ENCODE data around the gene NECTIN1.

Gene NECTIN1

DNA sequence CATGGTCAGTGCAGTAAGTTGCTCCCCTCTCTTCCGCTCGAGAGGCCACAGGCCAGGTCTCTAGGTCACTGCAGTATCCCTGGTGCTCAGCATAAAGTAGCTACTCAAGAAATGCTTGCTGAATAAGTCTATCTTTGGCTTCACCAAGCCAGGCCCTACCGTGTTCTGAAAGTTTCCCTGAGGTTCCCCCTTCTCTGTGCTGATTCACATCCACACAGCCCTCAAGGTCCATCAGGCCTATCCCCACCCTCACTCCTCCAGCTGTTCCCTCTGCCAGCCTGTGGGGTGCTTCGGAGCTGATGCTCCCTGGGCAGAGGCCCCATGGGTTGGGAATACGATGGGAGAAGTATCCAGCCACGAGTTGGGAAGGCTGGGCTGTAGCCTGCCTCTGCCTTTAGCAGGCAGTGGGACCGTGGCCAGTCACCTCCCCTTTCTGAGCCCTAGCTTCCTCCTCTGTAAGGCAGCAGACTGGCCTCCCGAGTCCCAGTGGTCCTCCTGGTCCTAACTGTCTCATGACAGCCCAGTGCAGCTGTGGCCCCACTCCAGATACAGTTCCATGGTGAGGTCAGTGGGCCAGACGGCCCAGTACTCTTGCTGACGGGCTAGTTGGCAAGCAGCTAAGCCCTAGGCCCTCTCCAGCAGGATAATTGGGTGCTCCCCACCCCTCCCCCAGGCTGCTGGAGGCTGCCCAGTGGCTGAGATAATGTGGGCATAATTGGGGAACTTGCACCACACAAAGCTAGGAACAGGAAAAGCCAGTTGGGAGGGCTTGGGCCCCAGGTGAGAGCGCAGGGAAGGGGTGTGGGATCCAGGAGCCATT lies 48.2 kb downstream of the NECTIN1 start:
- DNase-seq (ENCODE audit: extremely low spot score, insufficient read length, low read depth), result no peak
- FAIRE-seq, result no peak

DNA sequence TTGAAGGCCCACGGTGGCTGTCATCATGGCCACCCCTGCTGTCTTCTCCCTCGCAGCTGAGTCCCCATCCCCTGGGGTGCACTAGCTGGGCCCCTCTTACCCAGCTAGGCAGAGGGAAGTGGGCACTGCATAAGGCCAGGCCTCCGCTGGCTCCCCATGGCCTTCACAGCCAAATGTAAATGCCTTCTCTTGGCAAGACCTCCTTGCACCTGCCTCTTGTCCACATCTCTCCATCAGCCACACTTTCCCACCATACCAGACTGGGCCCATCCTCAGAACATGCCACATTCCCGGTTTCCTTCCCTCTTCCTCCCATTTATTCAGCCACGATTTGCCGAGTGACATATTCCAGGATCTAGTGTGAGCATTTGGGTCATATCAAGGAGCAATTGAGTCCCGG lies 49.7 kb downstream of the NECTIN1 start:
- FAIRE-seq (no peak), DNase-seq (ENCODE audit: extremely low spot score, insufficient read length, low read depth) (no peak)

DNA sequence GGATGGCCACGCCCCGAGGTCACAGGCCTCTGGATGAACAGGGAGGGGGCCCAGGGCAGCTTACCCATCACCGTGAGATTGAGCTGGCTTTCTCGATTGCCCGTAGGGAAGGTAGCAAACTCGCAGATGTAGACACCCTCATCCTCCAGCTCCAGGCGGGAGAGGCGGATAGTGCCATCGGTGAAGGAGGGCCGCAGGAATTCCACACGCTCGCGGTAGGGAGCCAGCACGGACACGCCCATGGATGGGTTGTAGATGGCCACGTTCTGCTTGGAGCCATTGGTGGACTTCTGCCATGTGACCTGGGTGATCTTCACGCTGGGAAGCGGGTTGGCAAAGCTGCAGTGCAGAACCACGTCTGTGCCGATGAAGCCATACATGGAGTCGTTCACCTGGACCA lies 50.6 kb downstream of the NECTIN1 start:
- DNase-seq (ENCODE audit: extremely low spot score, insufficient read length, low read depth), result no peak
- FAIRE-seq, result no peak

DNA sequence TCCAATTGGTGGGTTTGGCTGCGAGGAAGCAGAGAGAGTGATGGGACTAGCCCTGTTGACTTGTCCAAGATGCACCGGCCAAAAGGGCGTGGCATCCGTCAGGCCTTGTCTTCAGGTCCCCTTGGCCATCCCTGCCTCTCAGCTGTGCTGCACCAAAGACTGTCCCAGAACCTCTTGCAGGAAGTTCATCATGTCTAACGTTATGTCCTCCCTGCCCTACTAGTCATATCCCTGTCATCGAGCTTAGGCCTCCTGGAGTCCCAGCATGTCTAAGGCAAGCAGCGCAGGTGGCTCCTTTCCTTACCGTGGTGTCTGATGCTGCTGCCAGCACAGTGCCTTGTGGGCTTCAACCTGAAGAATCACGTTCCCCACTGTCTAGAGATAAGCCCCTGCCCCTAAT lies 51.2 kb downstream of the NECTIN1 start:
- DNase-seq (ENCODE audit: extremely low spot score, insufficient read length, low read depth) (no peak), FAIRE-seq (no peak)

DNA sequence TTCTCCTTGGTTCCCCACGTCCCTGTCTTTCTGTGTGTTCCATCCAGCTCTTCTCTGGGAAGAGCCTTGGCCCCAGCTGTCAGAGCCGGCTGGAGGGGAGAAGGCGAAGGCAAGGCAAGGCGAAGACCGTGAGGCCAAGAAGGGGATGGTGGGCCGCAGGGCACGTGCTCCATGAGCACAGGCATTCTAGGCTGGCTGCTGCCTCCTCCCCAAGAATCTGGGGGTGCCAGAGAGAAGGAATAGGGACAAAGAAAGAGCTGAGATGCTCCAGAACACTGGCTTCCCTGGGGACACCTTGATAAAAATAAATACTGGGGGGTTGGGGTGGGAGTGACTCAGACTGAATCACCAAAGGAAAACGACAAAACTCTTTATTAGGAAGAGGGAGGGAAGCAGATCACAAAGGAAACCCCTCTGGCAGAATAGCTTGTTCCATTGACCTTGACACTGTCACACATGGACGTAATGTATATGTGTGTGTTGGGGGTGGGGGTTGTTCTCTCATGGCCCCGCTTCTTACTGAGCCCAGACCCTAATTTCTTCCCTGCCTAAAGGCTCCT lies 52.5 kb downstream of the NECTIN1 start:
- no peak for FAIRE-seq

DNA sequence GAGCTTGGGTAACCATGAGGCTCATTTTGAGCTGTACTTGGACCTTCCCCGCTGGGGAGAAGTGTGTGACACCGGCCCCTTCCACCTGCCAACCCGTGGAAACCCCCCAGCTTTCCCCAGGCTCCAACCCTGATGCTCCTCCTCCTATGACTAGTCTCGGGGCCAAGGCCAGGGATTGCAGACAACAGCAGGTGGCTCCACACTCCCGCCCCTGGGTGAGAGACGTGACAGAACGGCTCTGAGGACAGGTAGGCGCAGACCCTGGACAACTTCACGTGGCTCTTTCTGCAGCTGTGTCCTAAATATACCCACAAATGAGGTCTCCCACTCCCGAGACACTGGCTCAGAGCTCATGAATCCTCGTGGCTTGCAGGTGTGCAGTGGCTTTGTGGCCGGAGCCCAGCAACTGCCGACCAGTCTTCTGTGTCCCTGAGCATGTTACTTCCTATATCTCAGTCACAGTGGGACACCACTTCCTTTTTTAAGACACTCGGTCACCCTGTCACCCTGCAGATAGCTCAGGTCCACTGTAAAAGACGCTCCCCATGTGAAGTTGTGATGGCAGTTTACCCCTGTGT lies 55.2 kb downstream of the NECTIN1 start:
- peak; percentile 97 for FAIRE-seq
- DNase-seq (ENCODE audit: extremely low spot score, insufficient read length, low read depth), result peak; percentile 56

More for the DNA sequence above, 52.5 kb downstream of the NECTIN1 start:
- DNase-seq (ENCODE audit: extremely low spot score, insufficient read length, low read depth), result no peak

DNA sequence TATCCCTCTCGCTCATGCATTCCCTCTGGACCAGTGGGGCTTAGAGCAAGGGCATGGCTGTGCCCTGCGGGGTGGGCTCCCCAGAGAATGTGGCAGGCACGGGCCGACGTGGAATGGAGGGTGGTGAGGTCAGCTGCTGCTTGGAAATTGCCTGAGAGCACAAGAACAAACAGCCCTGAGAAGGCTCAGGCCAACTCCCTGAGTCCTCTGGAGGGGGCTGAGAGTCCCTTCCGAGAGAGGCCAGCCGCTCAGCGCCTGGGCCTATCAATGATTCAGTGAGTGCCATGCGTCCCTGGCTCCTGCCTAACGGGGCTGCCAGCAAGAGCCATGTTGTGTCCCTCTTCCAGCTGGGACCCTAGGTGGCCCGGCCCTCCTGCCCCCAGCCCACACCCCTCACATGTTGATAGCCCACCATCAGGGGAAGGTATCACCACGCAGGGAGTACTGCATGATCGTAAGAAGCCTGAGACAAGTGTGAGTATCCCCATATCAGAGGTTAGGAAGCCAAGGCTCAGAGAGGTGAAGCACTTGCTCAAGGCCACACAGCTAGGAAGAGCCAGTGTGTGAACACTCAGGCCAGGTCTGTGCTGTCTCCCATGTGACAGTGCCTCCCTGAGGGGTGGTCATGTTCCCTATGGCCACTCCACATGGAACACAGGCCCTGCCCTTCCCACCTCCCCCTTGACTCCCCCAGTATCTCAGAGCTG lies 55.8 kb downstream of the NECTIN1 start:
- DNase-seq (ENCODE audit: extremely low spot score, insufficient read length, low read depth) (no peak), FAIRE-seq (no peak)

DNA sequence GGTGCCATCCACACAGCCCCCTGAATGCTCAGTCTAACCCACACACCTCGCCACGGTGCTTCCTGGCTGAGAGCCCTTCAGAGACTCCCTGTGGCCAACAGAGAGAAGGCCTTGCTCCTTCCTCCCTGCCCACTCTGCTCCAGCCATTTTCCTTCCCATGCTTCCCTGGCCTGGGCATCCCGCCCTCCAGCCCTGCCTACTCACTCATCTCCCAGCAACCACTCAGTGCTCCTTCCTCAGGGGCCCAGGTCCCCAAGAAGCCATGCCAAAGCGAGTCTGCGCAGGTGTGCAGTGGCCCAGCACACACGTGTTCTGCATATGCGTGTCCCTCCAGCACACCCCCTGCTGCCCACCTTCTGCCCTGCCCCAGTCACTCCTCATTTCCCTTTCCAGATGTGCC lies 56.4 kb downstream of the NECTIN1 start:
- FAIRE-seq (no peak), DNase-seq (ENCODE audit: extremely low spot score, insufficient read length, low read depth) (no peak)

DNA sequence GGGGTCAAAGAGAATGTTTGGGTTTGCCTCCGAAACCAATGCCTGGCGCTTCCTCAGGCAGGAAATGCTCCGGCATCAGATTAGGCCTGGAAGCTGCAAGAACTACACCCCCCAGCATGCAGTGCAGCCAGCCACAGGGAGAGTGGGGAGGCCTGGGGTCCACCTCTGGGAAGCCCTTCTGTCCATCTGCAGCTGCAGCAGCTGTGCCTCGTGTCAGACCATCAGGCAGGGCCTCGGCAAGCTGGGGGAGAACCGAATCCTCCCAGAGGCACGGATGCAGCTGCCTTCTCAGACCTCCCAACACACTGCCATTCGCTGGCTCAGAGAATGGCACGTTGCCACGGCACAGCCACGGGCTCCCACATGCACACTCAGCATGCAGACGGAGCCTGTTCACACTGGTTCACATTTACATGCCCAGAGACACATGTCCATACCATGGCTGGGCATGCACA lies 57.4 kb downstream of the NECTIN1 start:
- no peak for FAIRE-seq
- DNase-seq (ENCODE audit: extremely low spot score, insufficient read length, low read depth), result no peak

DNA sequence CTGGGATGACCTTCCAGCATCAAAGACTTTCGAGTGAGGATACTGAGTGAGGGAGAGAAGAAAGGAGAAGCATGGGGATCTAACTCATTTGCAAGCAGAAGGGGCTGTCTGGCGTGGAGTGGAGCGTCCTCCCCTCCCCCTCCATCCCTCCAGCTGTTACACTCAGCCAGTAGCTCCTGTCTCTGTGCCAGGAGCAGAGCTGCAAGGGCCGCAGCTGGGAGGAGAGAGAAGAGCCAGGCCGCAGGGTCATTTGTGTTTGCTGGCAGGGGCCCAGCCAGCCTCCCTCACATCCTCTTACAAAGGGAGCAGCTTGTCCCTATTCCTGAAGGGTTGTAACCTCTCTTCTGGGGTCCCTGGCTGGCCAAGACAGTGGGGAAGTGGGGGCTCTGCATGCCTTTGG lies 57.9 kb downstream of the NECTIN1 start:
- no peak for DNase-seq (ENCODE audit: extremely low spot score, insufficient read length, low read depth)
- no peak for FAIRE-seq

DNA sequence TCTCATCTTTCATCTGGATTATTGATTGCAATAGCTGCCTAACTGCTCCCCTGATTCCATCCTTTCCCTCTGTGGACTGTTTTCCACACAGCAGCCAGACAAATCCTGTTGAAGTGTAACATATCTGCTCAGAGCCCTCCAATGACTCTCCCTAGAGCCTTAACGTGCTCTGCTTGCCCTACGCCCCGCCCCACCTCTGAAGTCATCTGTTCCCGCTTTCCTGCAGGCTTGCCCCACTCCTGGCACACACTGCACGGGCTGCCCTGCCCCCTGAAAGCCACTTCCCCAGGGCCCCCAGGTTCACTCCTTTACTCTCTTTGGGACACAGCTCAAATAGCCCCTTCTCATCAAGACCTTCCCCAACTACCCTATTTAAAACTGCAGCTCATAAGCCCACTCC lies 59.5 kb downstream of the NECTIN1 start:
- no peak for DNase-seq (ENCODE audit: extremely low spot score, insufficient read length, low read depth)
- no peak for FAIRE-seq

DNA sequence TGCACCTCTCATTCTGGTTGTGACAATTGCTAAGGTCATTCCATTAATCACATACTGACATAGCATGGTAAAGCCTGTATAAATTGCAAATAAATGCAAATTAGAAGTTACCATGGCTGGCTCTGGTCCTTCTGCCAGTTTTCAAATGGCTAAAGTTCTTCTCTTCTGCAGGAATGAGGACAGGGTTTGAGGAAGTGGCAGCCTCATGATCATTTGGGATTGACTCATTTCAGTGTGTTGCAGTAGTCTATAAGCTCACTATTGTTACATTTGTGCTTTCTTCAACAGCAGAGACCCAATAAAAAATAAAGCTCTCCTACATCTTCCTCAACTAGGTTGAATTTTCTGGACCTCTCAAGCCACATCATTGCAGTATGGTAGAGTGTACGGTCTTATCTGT lies 60.3 kb downstream of the NECTIN1 start:
- FAIRE-seq (no peak), DNase-seq (ENCODE audit: extremely low spot score, insufficient read length, low read depth) (no peak)

DNA sequence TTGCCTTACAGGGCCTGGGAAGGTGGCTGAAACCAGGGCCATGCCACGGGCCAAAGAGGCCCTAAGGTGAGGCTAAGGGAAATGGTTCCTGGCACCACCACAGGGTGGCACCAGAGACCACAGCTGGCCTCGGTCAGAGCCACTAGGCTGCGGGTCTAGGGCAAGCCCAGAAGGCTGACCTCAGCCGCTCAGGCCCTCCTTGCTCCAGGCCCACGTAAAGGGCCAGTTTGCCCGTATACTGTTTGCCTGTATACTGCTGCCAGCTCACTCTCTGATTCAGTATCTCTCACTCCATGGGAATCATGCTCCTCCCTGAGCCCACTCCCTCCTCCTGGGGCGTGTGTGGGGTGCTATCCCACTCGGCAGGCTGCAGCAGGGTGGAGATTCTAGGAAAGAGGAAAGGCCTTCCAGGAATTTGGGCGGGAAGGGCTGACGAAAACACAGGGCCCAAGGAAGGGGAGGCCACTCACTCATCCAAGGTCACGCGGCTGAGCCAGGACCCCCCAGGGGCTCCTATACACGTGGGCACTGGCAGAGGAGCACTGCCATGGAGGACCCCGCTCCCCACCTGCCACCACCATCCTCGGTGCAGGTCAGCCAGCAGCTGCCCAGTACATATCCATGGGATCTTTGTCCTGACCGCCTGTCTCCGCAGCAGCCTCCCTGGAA lies 62.4 kb downstream of the NECTIN1 start:
- FAIRE-seq (peak; percentile 90), DNase-seq (ENCODE audit: extremely low spot score, insufficient read length, low read depth) (peak; percentile 72)

DNA sequence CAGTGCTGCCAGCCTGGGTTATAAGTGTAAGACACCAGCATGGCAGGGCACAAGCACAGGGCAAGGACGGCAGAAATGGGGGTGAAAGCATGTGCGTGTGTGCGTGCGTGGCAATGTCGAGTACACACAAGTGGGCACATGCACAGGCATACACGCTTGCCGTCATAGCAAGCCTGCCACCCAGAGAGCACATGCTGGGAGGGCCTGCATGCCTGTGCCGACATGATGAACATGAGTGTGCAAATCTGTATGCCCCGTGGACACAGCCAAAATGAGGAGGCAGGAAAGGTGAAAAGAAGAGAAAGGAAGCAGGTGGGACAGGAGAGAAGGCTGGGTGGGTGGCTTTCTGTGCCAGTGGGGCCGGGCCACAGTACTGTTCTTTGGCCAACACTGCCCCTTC lies 62.9 kb downstream of the NECTIN1 start:
- DNase-seq (ENCODE audit: extremely low spot score, insufficient read length, low read depth), result no peak
- FAIRE-seq, result no peak

DNA sequence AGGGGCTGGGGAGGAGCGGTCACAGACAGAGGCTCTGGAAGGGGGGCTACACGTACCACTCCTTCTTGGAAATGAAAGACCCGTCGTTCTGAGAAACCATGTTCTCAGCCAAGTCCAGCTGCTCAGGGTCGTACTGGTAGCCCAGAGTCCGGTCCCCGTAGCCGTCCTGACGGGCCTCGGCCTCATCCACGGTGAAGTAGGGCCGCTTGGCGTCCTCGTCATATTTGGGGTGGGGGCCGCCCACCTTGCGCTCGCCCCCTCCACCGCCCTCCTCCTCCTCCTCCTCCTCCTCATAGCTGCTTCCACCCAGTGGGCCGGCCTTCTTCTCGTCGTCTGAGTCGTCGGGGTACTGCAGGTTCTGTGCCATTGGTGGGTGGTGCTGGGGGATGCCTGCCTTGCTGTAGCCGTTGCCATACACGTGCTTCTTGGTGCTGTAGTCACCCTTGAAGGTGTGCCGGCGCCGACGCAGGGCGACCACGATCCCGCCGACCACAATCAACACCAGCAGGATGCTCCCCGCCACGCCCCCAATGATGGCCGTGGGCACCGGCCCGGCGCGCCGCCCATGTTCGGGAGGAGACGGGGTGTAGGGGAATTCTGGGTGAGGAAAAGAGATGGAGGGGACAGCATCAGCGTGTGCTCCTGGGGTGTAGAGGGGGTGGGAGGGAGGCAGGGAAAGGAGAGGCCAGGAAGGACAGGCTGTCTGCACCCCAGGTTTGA lies 64.1 kb downstream of the NECTIN1 start:
- no peak for DNase-seq (ENCODE audit: extremely low spot score, insufficient read length, low read depth)
- FAIRE-seq, result no peak

DNA sequence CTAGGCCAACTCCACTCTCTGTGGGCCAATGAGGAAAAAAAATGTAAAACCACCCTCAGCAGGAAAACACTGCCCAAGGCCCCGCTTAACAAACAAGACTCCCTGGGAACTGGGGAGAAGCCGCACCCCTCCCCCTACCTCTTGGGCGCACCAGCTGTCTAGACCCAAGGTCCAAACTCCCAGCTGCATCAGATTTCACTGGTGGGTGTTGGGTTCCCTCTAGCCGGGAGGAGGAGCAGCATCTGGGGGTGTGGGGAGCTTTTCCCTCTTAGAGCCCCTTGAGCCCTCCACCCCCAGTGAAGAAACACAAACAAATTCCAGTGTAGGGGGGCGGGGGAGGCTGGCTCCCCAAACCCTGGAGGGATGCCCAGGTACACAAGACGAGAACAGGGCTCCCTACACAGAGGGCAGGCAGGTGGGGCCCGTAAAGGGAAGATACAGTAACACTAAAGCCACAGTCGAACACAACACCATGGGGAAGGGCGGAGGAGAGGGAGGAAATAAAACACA lies 64.9 kb downstream of the NECTIN1 start:
- FAIRE-seq (no peak), DNase-seq (ENCODE audit: extremely low spot score, insufficient read length, low read depth) (no peak)

DNA sequence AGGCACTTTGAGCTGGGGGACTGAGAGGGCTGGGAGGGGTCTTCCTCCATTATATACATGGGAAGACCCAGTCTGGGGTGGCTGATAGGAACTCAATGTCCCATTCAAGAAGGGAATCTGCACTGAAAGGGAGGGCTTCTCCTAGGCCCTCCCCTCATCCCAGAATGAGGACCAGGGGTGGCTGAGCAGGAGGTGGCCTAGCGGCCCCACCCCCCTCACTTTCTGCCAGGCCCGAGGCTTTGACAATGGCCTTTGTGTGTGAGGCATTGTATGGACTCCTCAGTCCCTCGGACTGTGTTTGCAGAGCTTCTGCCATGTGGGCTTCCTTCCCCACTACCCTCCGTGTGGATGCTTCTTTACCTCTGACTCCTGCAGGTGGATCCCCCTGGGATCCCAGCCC lies 65.7 kb downstream of the NECTIN1 start:
- FAIRE-seq, result no peak
- no peak for DNase-seq (ENCODE audit: extremely low spot score, insufficient read length, low read depth)

DNA sequence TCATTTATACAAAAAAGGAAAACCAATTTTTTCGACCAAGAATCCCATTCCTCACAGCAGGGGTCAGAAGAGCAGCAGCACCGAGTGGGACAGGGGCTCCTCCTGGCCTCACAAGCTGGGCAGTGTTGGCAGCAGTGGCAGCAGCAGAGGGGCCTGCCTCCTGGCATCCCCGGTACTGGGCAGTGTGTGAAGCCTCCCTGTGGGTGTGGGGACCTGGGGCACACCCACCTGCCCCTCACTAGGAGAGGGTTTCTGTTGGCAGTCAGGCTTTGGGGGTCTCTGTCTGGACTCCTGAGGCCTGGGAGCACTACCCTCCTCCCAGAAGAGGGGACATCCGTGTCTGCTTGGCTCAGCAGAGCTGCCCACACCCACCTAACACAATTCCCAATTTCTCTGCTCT lies 67.8 kb downstream of the NECTIN1 start:
- no peak for FAIRE-seq
- no peak for DNase-seq (ENCODE audit: extremely low spot score, insufficient read length, low read depth)

DNA sequence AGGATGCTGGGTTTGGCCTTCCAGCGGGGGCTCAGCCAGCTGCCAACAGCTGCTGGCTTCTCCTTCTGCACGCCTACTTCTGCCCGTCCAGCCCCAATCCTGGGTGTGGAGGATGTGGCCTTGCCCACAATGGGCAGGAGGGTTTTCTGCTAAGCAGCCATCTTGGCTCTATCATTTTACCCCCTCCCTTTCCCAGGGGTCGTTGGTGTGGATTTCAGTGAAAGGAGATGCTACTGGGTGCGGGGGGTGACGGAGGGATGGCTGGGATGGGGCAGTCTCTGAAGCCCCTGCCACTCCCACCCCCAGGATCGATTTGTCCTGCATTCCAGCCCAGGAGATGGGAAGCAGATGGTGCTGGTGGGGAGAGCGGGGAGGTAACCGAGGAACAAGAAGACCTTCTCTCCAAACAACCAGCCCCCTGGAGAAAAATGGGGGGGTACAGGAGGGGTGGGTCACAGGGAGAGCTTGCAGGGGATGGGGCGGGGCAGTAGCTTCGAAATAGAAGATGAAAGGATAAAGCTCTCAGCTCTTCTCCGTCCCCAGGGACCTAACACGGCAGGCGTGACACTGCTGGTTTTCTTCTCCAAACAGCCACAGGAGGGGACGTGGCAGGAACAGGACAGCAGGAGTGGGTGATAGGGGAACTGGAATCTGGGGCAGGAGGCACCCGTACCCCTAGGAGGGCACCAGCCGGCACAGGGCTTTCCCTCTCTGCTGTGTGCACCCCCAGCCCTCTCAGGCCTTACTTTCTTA lies 68.9 kb downstream of the NECTIN1 start:
- FAIRE-seq, result no peak
- DNase-seq (ENCODE audit: extremely low spot score, insufficient read length, low read depth), result no peak

Data from GM18507 (cell line).